Karpas-422 (cell line): ENCODE data around the gene HTR1D. TPM values are rescaled to one million over a fixed set of nuclear protein-coding genes. Genes with fewer than 3 reads are reported as not detected.

ENCODE experiments used
- small RNA-seq: library from RNA; depleted of rRNA; stranded (forward); fragments of <200 nt; gene quantifications from one replicate; pipeline ENCODE3, GENCODE V24; 2014
- total RNA-seq: library from RNA; depleted of rRNA; stranded (reverse); fragments of >200 nt; shearing (Covaris generic); gene quantifications from 2 replicates; pipeline ENCODE4 v1.2.3, GENCODE V29; 2014; ENCODE audit warnings: low replicate concordance; rRNA removed

Gene HTR1D
- total RNA-seq, 1 experiment from 2014 or later = not detected

Small RNAs within 50 kb of the gene (small RNA-seq; reads per million reads assigned to genes)
- not detected for gene RNU6-135P
- not detected for gene RNU6-514P

Other genes with a start within 250 kb of the HTR1D start
- gene LACTBL1, start 244.6 kb downstream of the HTR1D start, total RNA-seq = not detected in 2 replicates
- gene TEX46, start 201.7 kb downstream of the HTR1D start, total RNA-seq = not detected in 2 replicates
- 110 and 121 TPM in 2 replicates for gene KDM1A, start 198.0 kb downstream of the HTR1D start, total RNA-seq
- gene LUZP1, start 48.6 kb downstream of the HTR1D start, total RNA-seq = 1.5 and 1.6 TPM in 2 replicates
- gene HNRNPR, start 126.8 kb upstream of the HTR1D start, total RNA-seq = 120 and 130 TPM in 2 replicates
- 6.4 and 7.4 TPM in 2 replicates for gene ZNF436, start 152.3 kb upstream of the HTR1D start, total RNA-seq
- not detected in 2 replicates for gene TCEA3, start 207.2 kb upstream of the HTR1D start, total RNA-seq